H1 (cell line): ENCODE data around the gene SOS1. TPM values are rescaled to one million over a fixed set of nuclear protein-coding genes. Genes with fewer than 3 reads are reported as not detected.
"Not testable (repeated sequence)": the region's sequence is repeated elsewhere in the genome, so short reads cannot be mapped to it uniquely, and the experiment has no call there.

ENCODE experiments used
- CTCF ChIA-PET: fragments of 300-600 bp; sonication (Branson Sonifier 250); formaldehyde crosslinking; loops from one replicate; lab custom pipeline; 2021; ENCODE audit not compliant: partially characterized antibody; lab: Charles Lee
- POLR2A ChIA-PET: fragments of 300-600 bp; sonication (Branson Sonifier 250); formaldehyde crosslinking; loops from one replicate; lab custom pipeline; 2021; ENCODE audit warnings: inconsistent platforms; ENCODE audit not compliant: partially characterized antibody; lab: Charles Lee
- DNase-seq, 2 experiments: peaks; one replicate each; pipeline versions ENCODE4 v3.0.0 to v3.0.0-alpha.2; 2010 to 2022; ENCODE audit warnings: low spot score in 2 of 2, low read depth in 1 of 2, mixed read lengths in 1 of 2
- FAIRE-seq: peaks from 2 replicates; lab custom pipeline; 2011; peaks lifted over from hg19 to GRCh38; lab: Jason Lieb, UNC
- H2AFZ ChIP-seq: 2 replicates; pipeline ENCODE4 v1.8.1; 2012; ENCODE audit warnings: low read length, inconsistent platforms
- H2AK5ac ChIP-seq: 2 replicates; pipeline ENCODE4 v1.6.1; 2013; ENCODE audit warnings: low read depth, low read length
- H2BK120ac ChIP-seq: replicated peaks from 2 replicates; pipeline ENCODE3; 2013; ENCODE audit warnings: low read depth, low read length, inconsistent platforms
- H2BK12ac ChIP-seq: 2 replicates; pipeline ENCODE4 v1.6.1; 2013; ENCODE audit warnings: low read depth, low read length
- H2BK15ac ChIP-seq: 2 replicates; pipeline ENCODE4 v1.6.1; 2013; ENCODE audit warnings: low read length
- H2BK20ac ChIP-seq: 2 replicates; pipeline ENCODE4 v1.6.1; 2013; ENCODE audit warnings: low read length
- H2BK5ac ChIP-seq: 2 replicates; pipeline ENCODE4 v1.6.1; 2013; ENCODE audit warnings: low read depth, low read length
- H3K14ac ChIP-seq: 2 replicates; pipeline ENCODE4 v1.6.1; 2013; ENCODE audit warnings: inconsistent platforms; ENCODE audit not compliant: insufficient read length
- H3K18ac ChIP-seq: 2 replicates; pipeline ENCODE4 v1.6.1; 2013; ENCODE audit warnings: low read length; ENCODE audit errors: extremely low read depth
- H3K23ac ChIP-seq: 2 replicates; pipeline ENCODE4 v1.6.1; 2013; ENCODE audit warnings: inconsistent platforms; ENCODE audit not compliant: insufficient read length
- H3K23me2 ChIP-seq: 2 replicates; pipeline ENCODE4 v1.6.1; 2013; ENCODE audit warnings: low read depth, low read length
- H3K27ac ChIP-seq: 2 replicates; pipeline ENCODE4 v1.6.1; 2011; ENCODE audit warnings: low read depth, low read length, inconsistent platforms
- H3K27me3 ChIP-seq, 4 experiments: replicated peaks in 1 of 4; 1 replicate in 1 of 4; 2 replicates in 3 of 4; pipeline versions ENCODE4 v1.6.1 to v1.8.1; 2011 to 2013; ENCODE audit warnings: low read length in 3 of 4, mild to moderate bottlenecking in 3 of 4, inconsistent platforms in 2 of 4, mixed read lengths in 2 of 4, moderate library complexity in 1 of 4; ENCODE audit not compliant: control insufficient read depth in 3 of 4, insufficient read depth in 3 of 4; ENCODE audit errors: extremely low read depth in 1 of 4
- H3K36me3 ChIP-seq, 4 experiments: 2 replicates each; pipeline versions ENCODE4 v1.6.1 to v1.8.1; 2011 to 2013; ENCODE audit warnings: mild to moderate bottlenecking in 4 of 4, low read length in 3 of 4, moderate library complexity in 2 of 4, control low read depth in 1 of 4, inconsistent platforms in 1 of 4; ENCODE audit not compliant: insufficient read depth in 4 of 4, control insufficient read depth in 2 of 4
- H3K4ac ChIP-seq: replicated peaks from 2 replicates; pipeline ENCODE3; 2013; ENCODE audit warnings: low read length, low read depth, mixed read lengths, inconsistent platforms; ENCODE audit not compliant: insufficient read length
- H3K4me1 ChIP-seq, 4 experiments: replicated peaks in 1 of 4; 1 replicate in 1 of 4; 2 replicates in 3 of 4; pipeline versions ENCODE4 v1.6.1 to v1.8.1; 2011 to 2013; ENCODE audit warnings: low read length in 3 of 4, inconsistent platforms in 2 of 4, mixed read lengths in 1 of 4; ENCODE audit not compliant: insufficient read depth in 4 of 4, control insufficient read depth in 3 of 4
- H3K4me2 ChIP-seq, 2 experiments: 2 replicates each; pipeline versions ENCODE4 v1.6.1 to v1.8.1; 2011 to 2013; ENCODE audit warnings: low read depth in 2 of 2, low read length in 2 of 2, control low read depth in 1 of 2, inconsistent platforms in 1 of 2, mild to moderate bottlenecking in 1 of 2; ENCODE audit not compliant: insufficient read depth in 1 of 2
- H3K4me3 ChIP-seq, 4 experiments: fragments of 200-600, 300-600 bp in 1 of 4; sonication (generic), shearing (Covaris generic), sonication (Bioruptor Twin) in 1 of 4; 2 replicates each; pipeline versions ENCODE4 v1.5.1 to v1.8.1; 2011 to 2016; ENCODE audit warnings: low read length in 4 of 4, low read depth in 3 of 4, control low read depth in 2 of 4, inconsistent platforms in 2 of 4, mild to moderate bottlenecking in 2 of 4, mixed read lengths in 1 of 4, moderate library complexity in 1 of 4; ENCODE audit not compliant: insufficient read depth in 2 of 4; ENCODE audit errors: extremely low read depth in 1 of 4
- H3K56ac ChIP-seq: replicated peaks from 2 replicates; pipeline ENCODE3; 2013; ENCODE audit warnings: low read depth, mild to moderate bottlenecking, mixed read lengths, low read length, inconsistent platforms; ENCODE audit not compliant: insufficient read length
- H3K79me1 ChIP-seq: 2 replicates; pipeline ENCODE4 v1.6.1; 2013; ENCODE audit warnings: low read depth, low read length, control low read depth
- H3K79me2 ChIP-seq, 2 experiments: 2 replicates each; pipeline versions ENCODE4 v1.6.1 to v1.8.1; 2012 to 2013; ENCODE audit warnings: low read length in 2 of 2, mild to moderate bottlenecking in 2 of 2, inconsistent platforms in 1 of 2; ENCODE audit not compliant: insufficient read depth in 2 of 2, control insufficient read depth in 1 of 2
- H3K9ac ChIP-seq, 4 experiments: replicated peaks in 1 of 4; 1 replicate in 1 of 4; 2 replicates in 3 of 4; pipeline versions ENCODE4 v1.6.1 to v1.8.1; 2011 to 2013; ENCODE audit warnings: low read depth in 3 of 4, low read length in 3 of 4, control low read depth in 2 of 4, mild to moderate bottlenecking in 2 of 4, moderate library complexity in 2 of 4, inconsistent platforms in 1 of 4; ENCODE audit errors: extremely low read depth in 1 of 4
- H3K9me3 ChIP-seq, 2 experiments: 2 replicates each; pipeline versions ENCODE4 v1.6.1 to v1.8.1; 2012 to 2013; ENCODE audit warnings: mild to moderate bottlenecking in 2 of 2, moderate library complexity in 2 of 2, control low read depth in 1 of 2, inconsistent platforms in 1 of 2, low read depth in 1 of 2, low read length in 1 of 2, mixed read lengths in 1 of 2; ENCODE audit not compliant: insufficient read depth in 2 of 2
- H4K20me1 ChIP-seq, 2 experiments: replicated peaks in 1 of 2; 2 replicates each; pipeline versions ENCODE3 to v1.8.1; 2011 to 2013; ENCODE audit warnings: inconsistent platforms in 2 of 2, low read length in 2 of 2, mild to moderate bottlenecking in 1 of 2; ENCODE audit not compliant: insufficient read depth in 2 of 2, control insufficient read depth in 1 of 2
- H4K5ac ChIP-seq: 2 replicates; pipeline ENCODE4 v1.6.1; 2013; ENCODE audit warnings: low read length, low read depth, mixed read lengths, inconsistent platforms; ENCODE audit not compliant: insufficient read length
- H4K8ac ChIP-seq: 2 replicates; pipeline ENCODE4 v1.8.0; 2013; ENCODE audit warnings: mild to moderate bottlenecking, moderate library complexity, low read length, inconsistent platforms; ENCODE audit not compliant: insufficient read depth; ENCODE audit errors: extremely low read depth
- H4K91ac ChIP-seq: replicated peaks from 2 replicates; pipeline ENCODE3; 2013; ENCODE audit warnings: low read length, mixed read lengths, inconsistent platforms; ENCODE audit not compliant: insufficient read length
- WGBS, 2 experiments: shearing (Covaris generic) in 1 of 2; methylation state at CpG; one replicate each; pipeline versions ENCODE4 v1.1.6 to v1.1.7; 2013 to 2015; ENCODE audit warnings: low lambda C conversion rate in 2 of 2, mixed read lengths in 2 of 2, inconsistent platforms in 1 of 2, low coverage in 1 of 2, missing lambda C conversion rate in 1 of 2; ENCODE audit not compliant: insufficient replicate concordance in 2 of 2, insufficient coverage in 1 of 2, insufficient read length in 1 of 2; ENCODE audit errors: extremely low coverage in 1 of 2, missing lambda C conversion rate in 1 of 2; 5-methylcytosine and 5-hydroxymethylcytosine counted together
- polyA plus RNA-seq, 7 experiments: library from polyadenylated mRNA; depleted of rRNA in 3 of 7; stranded (reverse) in 5 of 7; unstranded in 2 of 7; fragments of >200 nt in 5 of 7; fragments of 200-250 nt in 2 of 7; gene quantifications; 1 replicate in 5 of 7; 2 replicates in 1 of 7; 4 replicates in 1 of 7; pipeline versions ENCODE4 v1.2.1 to v1.2.3, GENCODE V29; 2011 to 2013; ENCODE audit warnings: missing spikeins in 2 of 7, mixed read lengths in 2 of 7
- total RNA-seq: library from RNA; stranded (reverse); fragmentation: NEBNext Ultra II Directional; extraction: Animal tissue kit (Norgen Biotek cat#: 25700); gene quantifications from 2 replicates; pipeline ENCODE4 v1.2.1, GENCODE V29; 2021

SOS1 gene
- total and polyA plus RNA-seq, 2 of the 8 experiments (the other 6 are each of a cell fraction or from before 2014, with no cell fraction given): 25.7 to 27.0 TPM

- H3K4me3 ChIP-seq, H2BK120ac ChIP-seq, H3K27ac ChIP-seq, CTCF ChIA-PET, H3K56ac ChIP-seq, H2BK12ac ChIP-seq, FAIRE-seq, H2BK20ac ChIP-seq, H2AFZ ChIP-seq, H3K14ac ChIP-seq, H3K23me2 ChIP-seq, H3K9me3 ChIP-seq, H3K27me3 ChIP-seq, H2BK5ac ChIP-seq, H3K4me1 ChIP-seq, H4K5ac ChIP-seq, H4K20me1 ChIP-seq, H3K79me2 ChIP-seq, H4K8ac ChIP-seq, H3K23ac ChIP-seq, H4K91ac ChIP-seq, H3K4me2 ChIP-seq, POLR2A ChIA-PET, H3K79me1 ChIP-seq, H3K18ac ChIP-seq, H2BK15ac ChIP-seq, H3K9ac ChIP-seq, H2AK5ac ChIP-seq, DNase-seq, H3K4ac ChIP-seq: not testable (repeated sequence)
- WGBS, 2 experiments: 82% methylated on average over 6 of the region's 6 CpGs; no CpG with 5 or more reads in 1 of the 2 experiments
- peaks cover 0 to 16% (median under 1%) of the 10 kb centered on the region in 4 experiments; a peak in 2 of 8 replicates for H3K36me3 ChIP-seq
Measured at GRCh38 chr2:39052665-39053064, 68.2 kb downstream of the SOS1 start.
